IMR-90 (cell line): Measurements from ENCODE around the gene HOATZ. TPM values are rescaled to one million over a fixed set of nuclear protein-coding genes. Genes with fewer than 3 reads are reported as not detected.

Source experiments
- ATAC-seq: fragments of 200-7000 bp; cut with Tn5 transposase; 2 replicates; pipeline ENCODE4 v1.9.1; 2020; ENCODE audit warnings: low read depth, mild to moderate bottlenecking, moderate library complexity
- BruUV-seq: library from RNA; stranded (reverse); fragments of 400-500 nt; replicated peaks from 2 replicates; lab custom pipeline; 2021; lab: Mats Ljungman, UMichigan
- CTCF ChIA-PET: fragments of 300-600 bp; formaldehyde crosslinking; extraction: SDS; loops from one replicate; lab custom pipeline; 2021; ENCODE audit warnings: antibody characterized with exemption; lab: Yijun Ruan, JAX
- POLR2A ChIA-PET: fragments of 300-600 bp; sonication (Branson Sonifier 250); formaldehyde crosslinking; loops from one replicate; lab custom pipeline; 2022; ENCODE audit warnings: antibody characterized with exemption; ENCODE audit not compliant: unreplicated experiment; lab: Charles Lee
- DNase-seq: peaks from one replicate; pipeline ENCODE4 v3.0.0; 2013
- H2AFZ ChIP-seq: replicated peaks from 2 replicates; pipeline ENCODE3; 2013; ENCODE audit warnings: low read length, mild to moderate bottlenecking; ENCODE audit not compliant: poor library complexity
- H2AK5ac ChIP-seq: 2 replicates; pipeline ENCODE4 v1.6.1; 2013; ENCODE audit warnings: low read depth, low read length, inconsistent platforms
- H2AK9ac ChIP-seq: replicated peaks from 2 replicates; pipeline ENCODE3; 2013; ENCODE audit warnings: mild to moderate bottlenecking, low read depth, low read length, moderate library complexity; ENCODE audit not compliant: poor library complexity
- H2BK120ac ChIP-seq: 2 replicates; pipeline ENCODE4 v1.6.1; 2013; ENCODE audit warnings: low read depth, low read length, inconsistent platforms
- H2BK15ac ChIP-seq: 3 replicates; pipeline ENCODE4 v1.6.1; 2013; ENCODE audit warnings: low read depth, low read length, inconsistent platforms
- H2BK20ac ChIP-seq: 2 replicates; pipeline ENCODE4 v1.6.1; 2013; ENCODE audit warnings: low read depth, mild to moderate bottlenecking, inconsistent platforms, low read length, moderate library complexity
- H2BK5ac ChIP-seq: 2 replicates; pipeline ENCODE4 v1.6.1; 2013; ENCODE audit warnings: mild to moderate bottlenecking, low read depth, low read length, inconsistent platforms; ENCODE audit not compliant: poor library complexity, severe bottlenecking
- H3K14ac ChIP-seq: replicated peaks from 2 replicates; pipeline ENCODE4 v1.6.1; 2013; ENCODE audit warnings: low read depth, low read length, inconsistent platforms
- H3K18ac ChIP-seq: 2 replicates; pipeline ENCODE4 v1.6.1; 2013; ENCODE audit warnings: low read depth, low read length, control low read depth
- H3K23ac ChIP-seq: 2 replicates; pipeline ENCODE4 v1.6.1; 2013; ENCODE audit warnings: low read depth, low read length, inconsistent platforms
- H3K27ac ChIP-seq: 2 replicates; pipeline ENCODE4 v1.5.1; 2013; ENCODE audit warnings: mild to moderate bottlenecking, control low read depth, low read length; ENCODE audit not compliant: insufficient read depth
- H3K27me3 ChIP-seq: 2 replicates; pipeline ENCODE4 v1.6.1; 2013; ENCODE audit warnings: low read length; ENCODE audit not compliant: control insufficient read depth, insufficient read depth
- H3K36me3 ChIP-seq: 2 replicates; pipeline ENCODE4 v1.6.1; 2013; ENCODE audit warnings: low read length, mixed read lengths; ENCODE audit not compliant: control insufficient read depth, insufficient read depth
- H3K4ac ChIP-seq: 2 replicates; pipeline ENCODE4 v1.6.1; 2013; ENCODE audit warnings: low read depth, low read length, inconsistent platforms
- H3K4me1 ChIP-seq: 2 replicates; pipeline ENCODE4 v1.6.1; 2013; ENCODE audit warnings: low read length, mixed read lengths; ENCODE audit not compliant: control insufficient read depth, insufficient read depth
- H3K4me2 ChIP-seq: 2 replicates; pipeline ENCODE4 v1.6.1; 2013; ENCODE audit warnings: low read depth, mild to moderate bottlenecking, control low read depth, low read length, moderate library complexity
- H3K4me3 ChIP-seq: 2 replicates; pipeline ENCODE4 v1.5.1; 2013; ENCODE audit warnings: low read depth, mild to moderate bottlenecking, control low read depth, low read length, moderate library complexity; ENCODE audit not compliant: insufficient read depth
- H3K56ac ChIP-seq: 2 replicates; pipeline ENCODE4 v1.6.1; 2013; ENCODE audit warnings: low read length, inconsistent platforms; ENCODE audit not compliant: insufficient read depth; ENCODE audit errors: extremely low read depth
- H3K79me1 ChIP-seq, 2 experiments: 2 replicates each; pipeline ENCODE4 v1.6.1; 2013; ENCODE audit warnings: low read length in 2 of 2, inconsistent platforms in 1 of 2, low read depth in 1 of 2
- H3K9ac ChIP-seq: 2 replicates; pipeline ENCODE4 v1.6.1; 2013; ENCODE audit warnings: low read depth, low read length, control low read depth
- H3K9me1 ChIP-seq: 2 replicates; pipeline ENCODE4 v1.6.1; 2013; ENCODE audit warnings: low read length, inconsistent platforms; ENCODE audit not compliant: insufficient read depth
- H3K9me3 ChIP-seq: 2 replicates; pipeline ENCODE4 v1.6.1; 2013; ENCODE audit warnings: low read length; ENCODE audit not compliant: control insufficient read depth, insufficient read depth
- H4K20me1 ChIP-seq: 2 replicates; pipeline ENCODE4 v1.6.1; 2013; ENCODE audit warnings: low read length, inconsistent platforms; ENCODE audit not compliant: insufficient read depth
- H4K5ac ChIP-seq: 2 replicates; pipeline ENCODE4 v1.6.1; 2013; ENCODE audit warnings: mild to moderate bottlenecking, low read depth, low read length, control low read depth
- H4K8ac ChIP-seq, 2 experiments: 2 replicates each; pipeline ENCODE4 v1.6.1; 2013; ENCODE audit warnings: low read depth in 2 of 2, low read length in 2 of 2, control low read depth in 1 of 2, inconsistent platforms in 1 of 2
- H4K91ac ChIP-seq: 2 replicates; pipeline ENCODE4 v1.6.1; 2013; ENCODE audit warnings: low read depth, low read length, inconsistent platforms; ENCODE audit not compliant: insufficient read depth
- BHLHE40 ChIP-seq: fragments of 150-350 bp; IDR thresholded peaks from 2 replicates; pipeline ENCODE4 v1.6.1; 2016; ENCODE audit warnings: mild to moderate bottlenecking, low read depth, low read length
- CEBPB ChIP-seq: IDR thresholded peaks from 2 replicates; pipeline ENCODE4 v1.6.1; 2012; ENCODE audit warnings: low read depth, low read length, improper control_type of control experiment
- CHD1 ChIP-seq: IDR thresholded peaks from 2 replicates; pipeline ENCODE4 v1.6.1; 2012; ENCODE audit warnings: low read depth, low read length, improper control_type of control experiment
- FOS ChIP-seq: fragments of 150-350 bp; IDR thresholded peaks from 2 replicates; pipeline ENCODE4 v1.6.1; 2016; ENCODE audit warnings: low read depth, low read length
- MAFK ChIP-seq: IDR thresholded peaks from 2 replicates; pipeline ENCODE4 v1.6.1; 2012; ENCODE audit warnings: low read depth, low read length, improper control_type of control experiment
- MAZ ChIP-seq: IDR thresholded peaks from 2 replicates; pipeline ENCODE4 v1.6.1; 2012; ENCODE audit warnings: low read depth, mild to moderate bottlenecking, low read length, improper control_type of control experiment, moderate library complexity, borderline replicate concordance
- MXI1 ChIP-seq: IDR thresholded peaks from 2 replicates; pipeline ENCODE4 v1.6.1; 2012; ENCODE audit warnings: low read depth, mild to moderate bottlenecking, low read length, moderate library complexity, borderline replicate concordance
- NFE2L2 ChIP-seq: fragments of 150-350 bp; IDR thresholded peaks from 2 replicates; pipeline ENCODE4 v1.6.1; 2016; ENCODE audit warnings: low read depth, mild to moderate bottlenecking, low read length
- POLR2A ChIP-seq: IDR thresholded peaks from 2 replicates; pipeline ENCODE4 v1.6.1; 2012; ENCODE audit warnings: mild to moderate bottlenecking, low read depth, low read length
- RAD21 ChIP-seq: IDR thresholded peaks from 2 replicates; pipeline ENCODE4 v1.6.1; 2012; ENCODE audit warnings: low read length, improper control_type of control experiment
- RCOR1 ChIP-seq: IDR thresholded peaks from 2 replicates; pipeline ENCODE4 v1.6.1; 2012; ENCODE audit warnings: mild to moderate bottlenecking, low read length, improper control_type of control experiment; ENCODE audit not compliant: insufficient replicate concordance
- RFX5 ChIP-seq: IDR thresholded peaks from 2 replicates; pipeline ENCODE4 v1.8.0; 2012; ENCODE audit warnings: low read depth, mild to moderate bottlenecking, low read length, moderate library complexity
- SMC3 ChIP-seq: fragments of 150-350 bp; IDR thresholded peaks from 2 replicates; pipeline ENCODE4 v1.6.1; 2016; ENCODE audit warnings: low read depth, mild to moderate bottlenecking, antibody characterized with exemption, low read length, moderate library complexity
- WGBS, 2 experiments: methylation state at CpG; one replicate each; pipeline versions ENCODE4 v1.1.5 to v1.1.7; 2013; ENCODE audit warnings: missing lambda C conversion rate in 2 of 2; ENCODE audit not compliant: insufficient read length in 1 of 2; ENCODE audit errors: extremely low coverage in 2 of 2; 5-methylcytosine and 5-hydroxymethylcytosine counted together
- dilution Hi-C: fragments of 300-500 bp; cut with HindIII; formaldehyde crosslinking; loops from one replicate; pipeline ENCODE4 v1.14.3; 2018; ENCODE audit warnings: low sequenced_read_pairs; ENCODE audit not compliant: unreplicated experiment
- in situ Hi-C: fragments of 300-500 bp; cut with MboI; formaldehyde crosslinking; loops from 3 replicates; pipeline ENCODE4 v1.14.3; 2019; ENCODE audit warnings: low sequenced_read_pairs, inconsistent platforms, mixed read lengths
- intact Hi-C: fragments of 100-400 bp; cut with micrococcal nuclease; formaldehyde crosslinking; loops from 2 replicates; pipeline ENCODE4 v1.10.0; 2022
- polyA plus RNA-seq, 3 experiments: library from polyadenylated mRNA; depleted of rRNA; stranded (reverse); fragments of >200 nt; gene quantifications; 2 replicates each; pipeline ENCODE4 v1.2.3, GENCODE V29; 2012; ENCODE audit warnings: low replicate concordance in 1 of 3
- total RNA-seq: library from RNA; depleted of rRNA; stranded (reverse); fragments of >200 nt; gene quantifications from 2 replicates; pipeline ENCODE4 v1.2.3, GENCODE V29; 2012
- TF ChIP-seq, protein P1 (sequence below): conservative IDR thresholded peaks from 2 replicates; pipeline ENCODE4 v1.5.1; 2012; ENCODE audit warnings: mild to moderate bottlenecking, low read depth, low read length, improper control_type of control experiment
- TF ChIP-seq, protein P2 (sequence below): fragments of 150-350 bp; IDR thresholded peaks from 2 replicates; pipeline ENCODE4 v1.6.1; 2017; ENCODE audit warnings: mild to moderate bottlenecking, antibody characterized with exemption, low read length, low read depth
- TF ChIP-seq, protein P3 (sequence below): fragments of 150-350 bp; IDR thresholded peaks from 2 replicates; pipeline ENCODE4 v1.6.1; 2016; ENCODE audit warnings: low read depth, mild to moderate bottlenecking, low read length, moderate library complexity, borderline replicate concordance

The HOATZ gene
- total and polyA plus RNA-seq, 2 of the 4 experiments (the other 2 are of a cell fraction): not detected

DNA sequence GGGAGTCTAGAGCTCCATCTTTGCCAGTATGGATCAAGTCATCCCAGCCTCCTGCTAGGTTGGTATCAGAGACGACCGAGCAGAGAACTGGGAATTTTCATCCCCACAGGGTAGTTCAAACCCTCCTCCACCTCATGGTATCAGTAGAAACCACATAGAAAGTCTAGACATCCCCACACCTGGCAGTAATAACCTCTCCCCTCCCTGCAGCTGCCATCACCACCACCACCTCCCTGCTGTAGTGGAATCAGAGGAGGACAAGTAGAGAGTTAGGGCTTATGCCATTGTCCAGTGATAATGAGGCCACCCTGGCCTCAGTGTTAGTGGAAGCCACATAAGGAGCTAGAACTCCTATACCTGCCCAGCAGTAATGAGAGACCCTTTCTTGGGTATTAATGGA, 36.7 kb upstream of the HOATZ start:
- BruUV-seq: no TSS peak
- H3K9me3 ChIP-seq: peaks cover 1% of the 10 kb centered on the region
- H4K8ac ChIP-seq: no peak overlapping the region
- TF ChIP-seq POLR2A: no peak
- no peak for TF ChIP-seq RFX5
- TF ChIP-seq, protein P1, sequence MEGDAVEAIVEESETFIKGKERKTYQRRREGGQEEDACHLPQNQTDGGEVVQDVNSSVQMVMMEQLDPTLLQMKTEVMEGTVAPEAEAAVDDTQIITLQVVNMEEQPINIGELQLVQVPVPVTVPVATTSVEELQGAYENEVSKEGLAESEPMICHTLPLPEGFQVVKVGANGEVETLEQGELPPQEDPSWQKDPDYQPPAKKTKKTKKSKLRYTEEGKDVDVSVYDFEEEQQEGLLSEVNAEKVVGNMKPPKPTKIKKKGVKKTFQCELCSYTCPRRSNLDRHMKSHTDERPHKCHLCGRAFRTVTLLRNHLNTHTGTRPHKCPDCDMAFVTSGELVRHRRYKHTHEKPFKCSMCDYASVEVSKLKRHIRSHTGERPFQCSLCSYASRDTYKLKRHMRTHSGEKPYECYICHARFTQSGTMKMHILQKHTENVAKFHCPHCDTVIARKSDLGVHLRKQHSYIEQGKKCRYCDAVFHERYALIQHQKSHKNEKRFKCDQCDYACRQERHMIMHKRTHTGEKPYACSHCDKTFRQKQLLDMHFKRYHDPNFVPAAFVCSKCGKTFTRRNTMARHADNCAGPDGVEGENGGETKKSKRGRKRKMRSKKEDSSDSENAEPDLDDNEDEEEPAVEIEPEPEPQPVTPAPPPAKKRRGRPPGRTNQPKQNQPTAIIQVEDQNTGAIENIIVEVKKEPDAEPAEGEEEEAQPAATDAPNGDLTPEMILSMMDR: no peak
- no peak for TF ChIP-seq FOS
- TF ChIP-seq NFE2L2: no peak
- TF ChIP-seq CEBPB: no peak
- no peak for TF ChIP-seq RCOR1
- no peak for TF ChIP-seq SMC3
- no peak for TF ChIP-seq CHD1
- TF ChIP-seq, protein P2, sequence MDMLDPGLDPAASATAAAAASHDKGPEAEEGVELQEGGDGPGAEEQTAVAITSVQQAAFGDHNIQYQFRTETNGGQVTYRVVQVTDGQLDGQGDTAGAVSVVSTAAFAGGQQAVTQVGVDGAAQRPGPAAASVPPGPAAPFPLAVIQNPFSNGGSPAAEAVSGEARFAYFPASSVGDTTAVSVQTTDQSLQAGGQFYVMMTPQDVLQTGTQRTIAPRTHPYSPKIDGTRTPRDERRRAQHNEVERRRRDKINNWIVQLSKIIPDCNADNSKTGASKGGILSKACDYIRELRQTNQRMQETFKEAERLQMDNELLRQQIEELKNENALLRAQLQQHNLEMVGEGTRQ: no peak
- TF ChIP-seq MXI1: no peak
- TF ChIP-seq RAD21: no peak
- TF ChIP-seq BHLHE40: no peak
- TF ChIP-seq MAZ: no peak
- TF ChIP-seq, protein P3, sequence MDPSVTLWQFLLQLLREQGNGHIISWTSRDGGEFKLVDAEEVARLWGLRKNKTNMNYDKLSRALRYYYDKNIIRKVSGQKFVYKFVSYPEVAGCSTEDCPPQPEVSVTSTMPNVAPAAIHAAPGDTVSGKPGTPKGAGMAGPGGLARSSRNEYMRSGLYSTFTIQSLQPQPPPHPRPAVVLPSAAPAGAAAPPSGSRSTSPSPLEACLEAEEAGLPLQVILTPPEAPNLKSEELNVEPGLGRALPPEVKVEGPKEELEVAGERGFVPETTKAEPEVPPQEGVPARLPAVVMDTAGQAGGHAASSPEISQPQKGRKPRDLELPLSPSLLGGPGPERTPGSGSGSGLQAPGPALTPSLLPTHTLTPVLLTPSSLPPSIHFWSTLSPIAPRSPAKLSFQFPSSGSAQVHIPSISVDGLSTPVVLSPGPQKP: no peak
- TF ChIP-seq MAFK: no peak
- POLR2A ChIA-PET: no interaction called here
- H3K79me1 ChIP-seq: no peaks in the 10 kb centered on the region
- no peak overlapping the region for H3K56ac ChIP-seq
- H3K14ac ChIP-seq: no peak overlapping the region
- H3K4ac ChIP-seq: no peak overlapping the region
- H3K36me3 ChIP-seq: no peaks in the 10 kb centered on the region
- H2BK20ac ChIP-seq: no peak overlapping the region
- no peak overlapping the region for H3K9ac ChIP-seq
- no peak overlapping the region for H3K27ac ChIP-seq
- no peaks in the 10 kb centered on the region for H3K27me3 ChIP-seq
- DNase-seq (no peak), ATAC-seq (no peak)
- CTCF ChIA-PET: no interaction called here
- H3K9me1 ChIP-seq: no peaks in the 10 kb centered on the region
- H3K18ac ChIP-seq: no peak overlapping the region
- no peak overlapping the region for H2AK9ac ChIP-seq
- no peak overlapping the region for H3K4me2 ChIP-seq
- H2BK120ac ChIP-seq: no peak overlapping the region
- no peak overlapping the region for H3K4me3 ChIP-seq
- no peaks in the 10 kb centered on the region for H3K4me1 ChIP-seq
- in situ Hi-C loops (no loop called here), intact Hi-C loops (no loop called here), dilution Hi-C loops (no loop called here)
- H4K20me1 ChIP-seq: no peaks in the 10 kb centered on the region
- no peak overlapping the region for H2AK5ac ChIP-seq
- H4K5ac ChIP-seq: no peak overlapping the region
- no CpG with 5 or more reads among the region's 2 CpGs for WGBS, 2 experiments
- no peak overlapping the region for H4K91ac ChIP-seq
- no peak overlapping the region for H3K23ac ChIP-seq
- H2BK5ac ChIP-seq: no peak overlapping the region
- H2BK15ac ChIP-seq: no peak overlapping the region
- H2AFZ ChIP-seq: no peak overlapping the region
